ENCODE measurements around the gene SND1. TPM values are rescaled to one million over a fixed set of nuclear protein-coding genes. Genes with fewer than 3 reads are reported as not detected.

The SND1 gene
- total and polyA plus RNA-seq, 2 of the 4 experiments (the other 2 are of a cell fraction), result 154 to 294 TPM

DNA sequence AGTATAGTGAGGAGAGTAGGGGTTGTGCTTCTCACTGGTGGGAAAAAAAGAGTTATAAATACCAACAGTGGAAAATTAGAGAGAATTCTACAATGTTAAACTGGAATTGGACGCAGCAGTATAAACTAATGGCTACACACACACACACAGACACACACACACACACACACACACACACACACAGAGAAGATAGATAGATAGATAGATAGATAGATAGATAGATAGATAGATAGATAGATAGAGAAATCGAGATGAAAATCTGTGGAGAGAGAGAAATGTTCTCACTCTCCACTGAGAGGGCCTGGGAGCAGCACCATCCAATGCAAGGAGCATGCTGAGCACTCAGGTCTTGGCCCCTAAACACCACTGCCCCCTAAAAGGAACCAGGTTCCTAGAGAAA is 479.1 kb downstream of the SND1 start:
- in situ Hi-C loops (cut with MboI; ENCODE audit: low sequenced_read_pairs), result loop anchor here (5.0 kb wide), 1 partner anchor 76 kb away; no protein-coding TSS in a partner anchor
- Histone ChIP-seq H3K14ac (replicated peaks; ENCODE audit: low read depth, low read length) (no peak overlapping the region), H2BK15ac (ENCODE audit: low read depth, low read length) (no peak overlapping the region), H3K9me1 (ENCODE audit: insufficient read depth, low read length) (no peaks in the 10 kb centered on the region), H2AFZ (replicated peaks; ENCODE audit: low read length, poor library complexity) (no peak overlapping the region), H2BK5ac (ENCODE audit: low read depth, low read length, poor library complexity, severe bottlenecking) (no peak overlapping the region), H2BK120ac (ENCODE audit: low read depth, low read length) (no peak overlapping the region), H3K4me3 (ENCODE audit: insufficient read depth, low read depth, low read length) (no peak overlapping the region), H3K9me3 (ENCODE audit: control insufficient read depth, insufficient read depth, low read length) (peaks cover 2% of the 10 kb centered on the region), H3K27me3 (ENCODE audit: control insufficient read depth, insufficient read depth, low read length) (peaks cover 63% of the 10 kb centered on the region), H3K36me3 (ENCODE audit: control insufficient read depth, insufficient read depth, low read length) (no peaks in the 10 kb centered on the region), H3K9ac (ENCODE audit: low read depth, low read length) (no peak overlapping the region), H3K23ac (ENCODE audit: low read depth, low read length) (no peak overlapping the region), H2AK9ac (replicated peaks; ENCODE audit: low read depth, low read length, poor library complexity) (no peak overlapping the region), H3K79me1 (ENCODE audit: low read depth in 1 of 2, low read length in 2 of 2) (no peaks in the 10 kb centered on the region), H4K91ac (ENCODE audit: insufficient read depth, low read depth, low read length) (no peak overlapping the region), H4K20me1 (ENCODE audit: insufficient read depth, low read length) (no peaks in the 10 kb centered on the region), H4K5ac (ENCODE audit: low read depth, low read length) (no peak overlapping the region), H3K4me1 (ENCODE audit: control insufficient read depth, insufficient read depth, low read length) (peaks cover 2% of the 10 kb centered on the region; the same call in 1 of the 2 replicates), H3K18ac (ENCODE audit: low read depth, low read length) (no peak overlapping the region), H3K27ac (ENCODE audit: insufficient read depth, low read length) (no peak overlapping the region), H3K4ac (ENCODE audit: low read depth, low read length) (no peak overlapping the region), H4K8ac (ENCODE audit: low read depth in 2 of 2, low read length in 2 of 2) (no peak overlapping the region), H2AK5ac (ENCODE audit: low read depth, low read length) (no peak overlapping the region), H3K4me2 (ENCODE audit: low read depth, low read length) (no peak overlapping the region), H2BK20ac (ENCODE audit: low read depth, low read length) (no peak overlapping the region), H3K56ac (ENCODE audit: extremely low read depth, insufficient read depth, low read length) (no peak overlapping the region)
- no peak for TF ChIP-seq RFX5 (IDR thresholded peaks at IDR 0.05; ENCODE audit: low read depth, low read length)
- TF ChIP-seq RCOR1 (IDR thresholded peaks at IDR 0.05; ENCODE audit: insufficient replicate concordance, low read length), result no peak
- TF ChIP-seq FOS (IDR thresholded peaks at IDR 0.05; ENCODE audit: low read depth, low read length), result no peak
- no peak for TF ChIP-seq CEBPB (IDR thresholded peaks at IDR 0.05; ENCODE audit: low read depth, low read length)
- TF ChIP-seq NFE2L2 (IDR thresholded peaks at IDR 0.05; ENCODE audit: low read depth, low read length), result no peak
- TF ChIP-seq MAZ (IDR thresholded peaks at IDR 0.05; ENCODE audit: borderline replicate concordance, low read depth, low read length), result no peak
- TF ChIP-seq, protein P1, sequence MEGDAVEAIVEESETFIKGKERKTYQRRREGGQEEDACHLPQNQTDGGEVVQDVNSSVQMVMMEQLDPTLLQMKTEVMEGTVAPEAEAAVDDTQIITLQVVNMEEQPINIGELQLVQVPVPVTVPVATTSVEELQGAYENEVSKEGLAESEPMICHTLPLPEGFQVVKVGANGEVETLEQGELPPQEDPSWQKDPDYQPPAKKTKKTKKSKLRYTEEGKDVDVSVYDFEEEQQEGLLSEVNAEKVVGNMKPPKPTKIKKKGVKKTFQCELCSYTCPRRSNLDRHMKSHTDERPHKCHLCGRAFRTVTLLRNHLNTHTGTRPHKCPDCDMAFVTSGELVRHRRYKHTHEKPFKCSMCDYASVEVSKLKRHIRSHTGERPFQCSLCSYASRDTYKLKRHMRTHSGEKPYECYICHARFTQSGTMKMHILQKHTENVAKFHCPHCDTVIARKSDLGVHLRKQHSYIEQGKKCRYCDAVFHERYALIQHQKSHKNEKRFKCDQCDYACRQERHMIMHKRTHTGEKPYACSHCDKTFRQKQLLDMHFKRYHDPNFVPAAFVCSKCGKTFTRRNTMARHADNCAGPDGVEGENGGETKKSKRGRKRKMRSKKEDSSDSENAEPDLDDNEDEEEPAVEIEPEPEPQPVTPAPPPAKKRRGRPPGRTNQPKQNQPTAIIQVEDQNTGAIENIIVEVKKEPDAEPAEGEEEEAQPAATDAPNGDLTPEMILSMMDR (conservative IDR thresholded peaks at IDR 0.05; ENCODE audit: low read depth, low read length), result no peak
- TF ChIP-seq BHLHE40 (IDR thresholded peaks at IDR 0.05; ENCODE audit: low read depth, low read length), result no peak
- TF ChIP-seq, protein P2, sequence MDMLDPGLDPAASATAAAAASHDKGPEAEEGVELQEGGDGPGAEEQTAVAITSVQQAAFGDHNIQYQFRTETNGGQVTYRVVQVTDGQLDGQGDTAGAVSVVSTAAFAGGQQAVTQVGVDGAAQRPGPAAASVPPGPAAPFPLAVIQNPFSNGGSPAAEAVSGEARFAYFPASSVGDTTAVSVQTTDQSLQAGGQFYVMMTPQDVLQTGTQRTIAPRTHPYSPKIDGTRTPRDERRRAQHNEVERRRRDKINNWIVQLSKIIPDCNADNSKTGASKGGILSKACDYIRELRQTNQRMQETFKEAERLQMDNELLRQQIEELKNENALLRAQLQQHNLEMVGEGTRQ (IDR thresholded peaks at IDR 0.05; ENCODE audit: low read depth, low read length), result no peak
- TF ChIP-seq SMC3 (IDR thresholded peaks at IDR 0.05; ENCODE audit: low read depth, low read length), result no peak
- no peak for TF ChIP-seq MXI1 (IDR thresholded peaks at IDR 0.05; ENCODE audit: borderline replicate concordance, low read depth, low read length)
- TF ChIP-seq, protein P3, sequence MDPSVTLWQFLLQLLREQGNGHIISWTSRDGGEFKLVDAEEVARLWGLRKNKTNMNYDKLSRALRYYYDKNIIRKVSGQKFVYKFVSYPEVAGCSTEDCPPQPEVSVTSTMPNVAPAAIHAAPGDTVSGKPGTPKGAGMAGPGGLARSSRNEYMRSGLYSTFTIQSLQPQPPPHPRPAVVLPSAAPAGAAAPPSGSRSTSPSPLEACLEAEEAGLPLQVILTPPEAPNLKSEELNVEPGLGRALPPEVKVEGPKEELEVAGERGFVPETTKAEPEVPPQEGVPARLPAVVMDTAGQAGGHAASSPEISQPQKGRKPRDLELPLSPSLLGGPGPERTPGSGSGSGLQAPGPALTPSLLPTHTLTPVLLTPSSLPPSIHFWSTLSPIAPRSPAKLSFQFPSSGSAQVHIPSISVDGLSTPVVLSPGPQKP (IDR thresholded peaks at IDR 0.05; ENCODE audit: borderline replicate concordance, low read depth, low read length), result no peak
- no peak for TF ChIP-seq RAD21 (IDR thresholded peaks at IDR 0.05; ENCODE audit: low read length)
- no peak for TF ChIP-seq CHD1 (IDR thresholded peaks at IDR 0.05; ENCODE audit: low read depth, low read length)
- no peak for TF ChIP-seq MAFK (IDR thresholded peaks at IDR 0.05; ENCODE audit: low read depth, low read length)
- TF ChIP-seq POLR2A (IDR thresholded peaks at IDR 0.05; ENCODE audit: low read depth, low read length), result no peak
- intact Hi-C loops (cut with micrococcal nuclease), result no loop called here
- DNase-seq (no peak), ATAC-seq (ENCODE audit: low read depth) (no peak)
- no TSS peak for BruUV-seq (replicated peaks)
- CTCF ChIA-PET, result interaction anchor here (1.0 kb wide), 1 partner anchor 13 kb away, joined by 3 read pairs; no protein-coding TSS in a partner anchor
- dilution Hi-C loops (cut with HindIII; ENCODE audit: low sequenced_read_pairs, unreplicated experiment), result no loop called here
- POLR2A ChIA-PET (ENCODE audit: unreplicated experiment), result no interaction called here
- WGBS, 2 experiments (ENCODE audit: extremely low coverage in 2 of 2, insufficient read length in 1 of 2), result no CpG with 5 or more reads among the region's 2 CpGs
